HepG2 (cell line): ENCODE measurements around the gene AIP. TPM values are rescaled to one million over a fixed set of nuclear protein-coding genes. Genes with fewer than 3 reads are reported as not detected.
A peak's percentile ranks its signal among the peaks of the same experiment; 100 is the strongest.

ENCODE experiments used
- ARID2 ChIP-seq: sonication (generic); formaldehyde crosslinking; IDR thresholded peaks from 2 replicates; pipeline ENCODE4 v1.8.1; 2022; ENCODE audit warnings: mild to moderate bottlenecking, missing genetic modification reagents, borderline replicate concordance
- BRD4 ChIP-seq: sonication (generic); formaldehyde crosslinking; IDR thresholded peaks from 2 replicates; pipeline ENCODE4 v1.4.0; 2020; ENCODE audit warnings: missing genetic modification reagents
- GTF2F1 ChIP-seq: fragments of 150-350 bp; IDR thresholded peaks from 2 replicates; pipeline ENCODE4 v1.6.1; 2014; ENCODE audit warnings: low read length
- GZF1 ChIP-seq: sonication (generic); formaldehyde crosslinking; IDR thresholded peaks from 2 replicates; pipeline ENCODE4 v1.5.1; 2020; ENCODE audit warnings: mild to moderate bottlenecking, missing genetic modification reagents
- HINFP ChIP-seq: sonication (generic); formaldehyde crosslinking; IDR thresholded peaks from 2 replicates; pipeline ENCODE4 v1.4.0; 2020; ENCODE audit warnings: low read depth, mild to moderate bottlenecking, missing genetic modification reagents
- HNF1B ChIP-seq: sonication (generic); formaldehyde crosslinking; IDR thresholded peaks from 2 replicates; pipeline ENCODE4 v1.5.1; 2020; ENCODE audit warnings: mild to moderate bottlenecking, moderate library complexity, missing genetic modification reagents
- MLLT10 ChIP-seq: sonication (generic); formaldehyde crosslinking; IDR thresholded peaks from 2 replicates; pipeline ENCODE4 v1.4.0; 2020; ENCODE audit warnings: missing genetic modification reagents
- RARA ChIP-seq: IDR thresholded peaks from 2 replicates; pipeline ENCODE4 v1.6.1; 2016; ENCODE audit warnings: missing genetic modification reagents, missing compliant biosample characterization
- RBFOX2 ChIP-seq: fragments of 200-400 bp; formaldehyde crosslinking; IDR thresholded peaks from 2 replicates; pipeline ENCODE4 v1.6.1; 2017; ENCODE audit warnings: low read depth, mild to moderate bottlenecking, low read length
- REST ChIP-seq, 2 experiments: IDR thresholded peaks; 2 replicates each; pipeline ENCODE4 v1.6.1; 2011 to 2012; ENCODE audit warnings: low read length in 2 of 2, borderline replicate concordance in 1 of 2, low read depth in 1 of 2, mild to moderate bottlenecking in 1 of 2, moderate library complexity in 1 of 2
- ZNF143 ChIP-seq: sonication (generic); formaldehyde crosslinking; IDR thresholded peaks from 2 replicates; pipeline ENCODE4 v1.4.0; 2020; ENCODE audit warnings: missing genetic modification reagents
- ZNF264 ChIP-seq: sonication (generic); formaldehyde crosslinking; IDR thresholded peaks from 2 replicates; pipeline ENCODE4 v1.4.0; 2020; ENCODE audit warnings: missing genetic modification reagents
- ZNF275 ChIP-seq: sonication (generic); formaldehyde crosslinking; IDR thresholded peaks from 2 replicates; pipeline ENCODE4 v1.8.0; 2022; ENCODE audit warnings: missing genetic modification reagents, mild to moderate bottlenecking, inconsistent platforms, borderline replicate concordance
- ZNF484 ChIP-seq: sonication (generic); formaldehyde crosslinking; IDR thresholded peaks from 2 replicates; pipeline ENCODE4 v1.5.1; 2020; ENCODE audit warnings: mild to moderate bottlenecking, low read depth, missing genetic modification reagents, borderline replicate concordance
- ZNF607 ChIP-seq: sonication (generic); formaldehyde crosslinking; IDR thresholded peaks from 2 replicates; pipeline ENCODE4 v1.5.1; 2020; ENCODE audit warnings: missing genetic modification reagents, mild to moderate bottlenecking, borderline replicate concordance
- ZNF678 ChIP-seq: sonication (generic); formaldehyde crosslinking; IDR thresholded peaks from 2 replicates; pipeline ENCODE4 v1.4.0; 2020; ENCODE audit warnings: mild to moderate bottlenecking, missing genetic modification reagents
- polyA plus RNA-seq, 8 experiments: library from polyadenylated mRNA; depleted of rRNA in 3 of 8; stranded (reverse) in 7 of 8; unstranded in 1 of 8; fragments of >200 nt; fragmentation: Illumina TruSeq in 4 of 8; extraction: Trizol in 4 of 8; gene quantifications; 2 replicates each; pipeline versions ENCODE4 v1.2.1 to v1.2.3, GENCODE V29; 2011 to 2016; ENCODE audit warnings: low read depth in 4 of 8, missing spikeins in 1 of 8, mixed read lengths in 1 of 8; ENCODE audit not compliant: insufficient read depth in 1 of 8
- total RNA-seq, 5 experiments: library from RNA; depleted of rRNA; stranded (reverse); fragments of >200 nt; fragmentation: Illumina TruSeq; extraction: Trizol; gene quantifications; 2 replicates each; pipeline ENCODE4 v1.2.3, GENCODE V29; 2016; ENCODE audit warnings: low read depth in 1 of 5
- TF ChIP-seq, protein P1 (sequence below): sonication (generic); formaldehyde crosslinking; IDR thresholded peaks from 2 replicates; pipeline ENCODE4 v1.4.0; 2020; ENCODE audit warnings: mild to moderate bottlenecking, missing genetic modification reagents
- TF ChIP-seq, protein P2 (sequence below): sonication (generic); formaldehyde crosslinking; IDR thresholded peaks from 2 replicates; pipeline ENCODE4 v1.9.0; 2021; ENCODE audit warnings: missing genetic modification reagents, mild to moderate bottlenecking, borderline replicate concordance

Gene AIP
- total and polyA plus RNA-seq, 2 of the 13 experiments (the other 11 are each of a cell fraction or from before 2014, with no cell fraction given): 51.8 to 110 TPM

DNA sequence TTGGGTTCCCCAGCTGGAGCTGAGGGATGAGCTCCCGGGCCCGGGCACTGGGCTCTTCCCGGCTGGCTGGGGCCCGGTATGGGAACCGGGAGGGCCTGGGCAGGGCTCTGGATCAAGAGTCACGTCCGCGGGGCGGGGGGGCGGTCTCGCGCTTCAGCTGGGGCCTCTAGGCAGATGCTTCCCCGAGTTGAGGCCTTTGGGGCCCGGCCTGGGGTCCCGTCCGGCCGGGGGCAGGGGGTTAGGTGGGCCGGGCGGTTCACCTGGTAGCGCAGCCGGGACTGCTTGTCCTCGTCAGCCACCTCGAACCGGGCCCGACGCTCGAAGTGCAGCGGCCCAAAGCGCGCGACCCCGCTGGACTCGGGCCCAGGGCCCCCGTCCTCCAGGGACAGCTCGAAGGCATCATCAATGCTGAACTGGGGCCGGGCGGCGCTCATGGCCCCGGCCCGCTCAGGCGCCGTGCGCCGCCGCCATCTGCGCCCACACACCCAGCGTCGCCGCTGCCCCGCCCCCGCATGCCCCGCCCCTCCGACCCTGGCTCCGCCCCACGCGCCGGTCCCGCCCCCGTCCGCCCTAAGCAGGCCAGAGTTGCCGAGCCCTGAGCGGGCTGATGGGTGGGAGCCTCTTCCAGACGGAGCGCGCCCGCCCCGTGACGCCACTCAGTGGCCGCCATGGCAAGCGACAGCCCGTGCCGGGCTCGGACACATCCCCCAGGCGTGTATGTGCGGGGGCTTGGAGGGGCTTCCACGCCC, 13.9 kb upstream of the AIP start, which contains the start of gene TMEM134 (continued):
- no peak; a peak in 1 of 4 replicates for TF ChIP-seq REST (IDR thresholded peaks at IDR 0.05; ENCODE audit: borderline replicate concordance in 1 of 2, low read depth in 1 of 2, low read length in 2 of 2)
- TF ChIP-seq GZF1: no peak
- TF ChIP-seq ZNF484: no peak
- TF ChIP-seq ZNF143: peak; percentile 63
- no peak for TF ChIP-seq ZNF264 (CRISPR knock-in tag)
- no peak; the same call in 1 of the 2 replicates for TF ChIP-seq HINFP (CRISPR knock-in tag)
- no peak for TF ChIP-seq ZNF275 (CRISPR knock-in tag)
- TF ChIP-seq MLLT10 (CRISPR knock-in tag): no peak
- 0 out of 2 replicates have a peak, but pooled peaks have one; percentile 42 for TF ChIP-seq GTF2F1
- 0 out of 2 replicates have a peak, but pooled peaks have one; percentile 40 for TF ChIP-seq ZNF607
- no peak for TF ChIP-seq ZNF678 (CRISPR knock-in tag)
- TF ChIP-seq, protein P1, sequence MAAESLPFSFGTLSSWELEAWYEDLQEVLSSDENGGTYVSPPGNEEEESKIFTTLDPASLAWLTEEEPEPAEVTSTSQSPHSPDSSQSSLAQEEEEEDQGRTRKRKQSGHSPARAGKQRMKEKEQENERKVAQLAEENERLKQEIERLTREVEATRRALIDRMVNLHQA (CRISPR knock-in tag): no peak
- peak; percentile 95 for TF ChIP-seq HNF1B (CRISPR knock-in tag)
- no peak for TF ChIP-seq ARID2 (CRISPR knock-in tag)
- TF ChIP-seq, protein P2, sequence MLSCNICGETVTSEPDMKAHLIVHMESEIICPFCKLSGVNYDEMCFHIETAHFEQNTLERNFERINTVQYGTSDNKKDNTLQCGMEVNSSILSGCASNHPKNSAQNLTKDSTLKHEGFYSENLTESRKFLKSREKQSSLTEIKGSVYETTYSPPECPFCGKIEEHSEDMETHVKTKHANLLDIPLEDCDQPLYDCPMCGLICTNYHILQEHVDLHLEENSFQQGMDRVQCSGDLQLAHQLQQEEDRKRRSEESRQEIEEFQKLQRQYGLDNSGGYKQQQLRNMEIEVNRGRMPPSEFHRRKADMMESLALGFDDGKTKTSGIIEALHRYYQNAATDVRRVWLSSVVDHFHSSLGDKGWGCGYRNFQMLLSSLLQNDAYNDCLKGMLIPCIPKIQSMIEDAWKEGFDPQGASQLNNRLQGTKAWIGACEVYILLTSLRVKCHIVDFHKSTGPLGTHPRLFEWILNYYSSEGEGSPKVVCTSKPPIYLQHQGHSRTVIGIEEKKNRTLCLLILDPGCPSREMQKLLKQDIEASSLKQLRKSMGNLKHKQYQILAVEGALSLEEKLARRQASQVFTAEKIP (CRISPR knock-in tag): no peak
- TF ChIP-seq RARA (CRISPR knock-in tag): peak; percentile 29; the same call in 1 of the 2 replicates
- TF ChIP-seq BRD4 (CRISPR knock-in tag): 0 out of 2 replicates have a peak, but pooled peaks have one; percentile 63
- peak; percentile 84 for TF ChIP-seq RBFOX2
